GM18511 (cell line): ENCODE data around the gene INTS1.

ENCODE experiments used
- ATAC-seq: cut with Tn5 transposase; IDR thresholded peaks from one replicate; pipeline ENCODE4 v1.9.1; 2021; ENCODE audit warnings: mild to moderate bottlenecking, moderate library complexity; ENCODE audit not compliant: unreplicated experiment

Gene INTS1

GRCh38 chr7:1542841-1543747, 38.9 kb upstream of the INTS1 start:
- no peak for ATAC-seq

GRCh38 chr7:1542329-1542728, 38.1 kb upstream of the INTS1 start:
- no peak for ATAC-seq

GRCh38 chr7:1541431-1542162, 37.4 kb upstream of the INTS1 start:
- ATAC-seq = no peak

- no peak for ATAC-seq
Observed at GRCh38 chr7:1540776-1541271, 36.6 kb upstream of the INTS1 start.

GRCh38 chr7:1539882-1540775, 35.9 kb upstream of the INTS1 start:
- no peak for ATAC-seq

GRCh38 chr7:1539181-1539881, 35.1 kb upstream of the INTS1 start:
- ATAC-seq = no peak

- no peak for ATAC-seq
Observed at GRCh38 chr7:1538544-1539180, 34.5 kb upstream of the INTS1 start.

GRCh38 chr7:1537535-1538412, 33.6 kb upstream of the INTS1 start:
- ATAC-seq = no peak

GRCh38 chr7:1536743-1537534, 32.8 kb upstream of the INTS1 start:
- no peak for ATAC-seq

GRCh38 chr7:1536455-1536742, 32.2 kb upstream of the INTS1 start:
- ATAC-seq = no peak

- no peak for ATAC-seq
Observed at GRCh38 chr7:1535701-1536454, 31.7 kb upstream of the INTS1 start.

GRCh38 chr7:1535100-1535458, 30.9 kb upstream of the INTS1 start:
- ATAC-seq = no peak

- ATAC-seq = no peak
Observed at GRCh38 chr7:1534330-1535099, 30.3 kb upstream of the INTS1 start.

- no peak for ATAC-seq
Observed at GRCh38 chr7:1533547-1534329, 29.5 kb upstream of the INTS1 start.

- ATAC-seq = no peak
Observed at GRCh38 chr7:1533255-1533546, 29.0 kb upstream of the INTS1 start.
